Measurements from ENCODE around the gene HOXB8.

DNA sequence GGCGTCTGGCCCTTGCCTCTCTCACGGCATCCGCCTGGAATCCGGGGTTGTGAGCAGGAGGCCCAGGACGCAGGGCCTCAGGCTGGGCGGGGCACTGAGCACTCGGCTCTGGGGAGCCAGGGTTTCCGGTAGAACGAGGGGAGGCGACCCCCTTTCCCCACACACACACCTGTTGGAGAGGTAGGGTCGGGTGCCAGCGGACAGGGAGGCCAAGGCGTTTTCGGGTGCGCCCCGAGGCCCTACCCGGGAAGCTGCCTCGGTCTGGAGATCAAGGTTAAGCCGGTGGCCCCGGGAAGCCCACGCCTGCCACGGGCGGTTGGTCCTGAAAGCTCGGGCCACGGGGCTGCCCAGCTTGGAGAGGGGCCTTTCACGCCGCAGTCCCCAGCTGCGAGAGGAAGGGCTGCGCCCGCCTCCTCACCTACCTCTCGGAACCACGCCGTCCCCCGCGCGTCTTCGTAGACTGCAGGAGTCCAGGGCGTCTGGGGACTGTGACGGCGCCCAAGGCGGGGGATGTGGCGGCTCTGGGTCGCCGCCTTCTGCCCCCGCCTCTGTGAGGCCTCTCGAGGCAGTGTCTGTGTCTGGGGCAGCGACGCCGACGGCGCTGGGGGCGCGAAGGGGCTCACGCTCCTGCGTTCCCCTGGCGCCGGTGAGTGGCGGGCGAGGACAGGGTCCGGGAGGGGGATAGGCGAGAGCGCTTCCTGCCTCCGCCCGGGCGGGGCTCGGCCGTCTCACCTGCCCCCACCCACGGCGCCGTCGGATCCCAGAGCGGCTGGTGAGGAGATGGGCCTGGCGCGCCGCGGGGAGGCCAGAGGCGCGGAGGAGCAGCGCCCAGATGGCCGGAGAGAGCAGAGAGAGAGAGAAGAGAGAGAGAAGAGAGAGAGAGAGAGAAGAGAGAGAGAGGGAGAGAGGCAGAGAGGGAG is 31.4 kb upstream of the HOXB8 start:
- TF ChIP-seq POLR2A (IDR thresholded peaks at IDR 0.05; ENCODE audit: low read depth, low read length) (no peak), ZNF217 (IDR thresholded peaks at IDR 0.05) (no peak), BRCA1 (IDR thresholded peaks at IDR 0.05; ENCODE audit: low read depth, low read length) (no peak), ETV6 (conservative IDR thresholded peaks at IDR 0.05 in 1 of 2, IDR thresholded peaks at IDR 0.05 in 1 of 2; ENCODE audit: borderline replicate concordance in 1 of 2, low read depth in 1 of 2) (no peak), MTA2 (IDR thresholded peaks at IDR 0.05; ENCODE audit: low read depth) (no peak), NFYB (IDR thresholded peaks at IDR 0.05; ENCODE audit: insufficient read depth, low read depth, low read length) (no peak), POLR2AphosphoS5 (IDR thresholded peaks at IDR 0.05; ENCODE audit: low read length) (no peak), ZSCAN29 (IDR thresholded peaks at IDR 0.05) (no peak), EP300 (IDR thresholded peaks at IDR 0.05; ENCODE audit: borderline replicate concordance in 1 of 2, control insufficient read depth in 1 of 2, low read depth in 2 of 2, low read length in 2 of 2) (no peak), PAX5 (IDR thresholded peaks at IDR 0.05; ENCODE audit: borderline replicate concordance, low read depth, low read length) (no peak), KDM1A (IDR thresholded peaks at IDR 0.05; ENCODE audit: borderline replicate concordance) (no peak), MXI1 (IDR thresholded peaks at IDR 0.05; ENCODE audit: low read depth, low read length) (no peak)
- TF ChIP-seq, protein P1, sequence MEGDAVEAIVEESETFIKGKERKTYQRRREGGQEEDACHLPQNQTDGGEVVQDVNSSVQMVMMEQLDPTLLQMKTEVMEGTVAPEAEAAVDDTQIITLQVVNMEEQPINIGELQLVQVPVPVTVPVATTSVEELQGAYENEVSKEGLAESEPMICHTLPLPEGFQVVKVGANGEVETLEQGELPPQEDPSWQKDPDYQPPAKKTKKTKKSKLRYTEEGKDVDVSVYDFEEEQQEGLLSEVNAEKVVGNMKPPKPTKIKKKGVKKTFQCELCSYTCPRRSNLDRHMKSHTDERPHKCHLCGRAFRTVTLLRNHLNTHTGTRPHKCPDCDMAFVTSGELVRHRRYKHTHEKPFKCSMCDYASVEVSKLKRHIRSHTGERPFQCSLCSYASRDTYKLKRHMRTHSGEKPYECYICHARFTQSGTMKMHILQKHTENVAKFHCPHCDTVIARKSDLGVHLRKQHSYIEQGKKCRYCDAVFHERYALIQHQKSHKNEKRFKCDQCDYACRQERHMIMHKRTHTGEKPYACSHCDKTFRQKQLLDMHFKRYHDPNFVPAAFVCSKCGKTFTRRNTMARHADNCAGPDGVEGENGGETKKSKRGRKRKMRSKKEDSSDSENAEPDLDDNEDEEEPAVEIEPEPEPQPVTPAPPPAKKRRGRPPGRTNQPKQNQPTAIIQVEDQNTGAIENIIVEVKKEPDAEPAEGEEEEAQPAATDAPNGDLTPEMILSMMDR (IDR thresholded peaks at IDR 0.05 in 2 of 3, conservative IDR thresholded peaks at IDR 0.05 in 1 of 3; ENCODE audit: control insufficient read depth in 2 of 3, extremely low read depth in 1 of 3, insufficient read depth in 1 of 3, low read depth in 3 of 3, low read length in 3 of 3): no peak
